ENCODE measurements around the gene FXR1.
A peak's percentile ranks its signal among the peaks of the same experiment; 100 is the strongest.
"Not testable (repeated sequence)": the region's sequence is repeated elsewhere in the genome, so short reads cannot be mapped to it uniquely, and the experiment has no call there.

FXR1 gene

DNA sequence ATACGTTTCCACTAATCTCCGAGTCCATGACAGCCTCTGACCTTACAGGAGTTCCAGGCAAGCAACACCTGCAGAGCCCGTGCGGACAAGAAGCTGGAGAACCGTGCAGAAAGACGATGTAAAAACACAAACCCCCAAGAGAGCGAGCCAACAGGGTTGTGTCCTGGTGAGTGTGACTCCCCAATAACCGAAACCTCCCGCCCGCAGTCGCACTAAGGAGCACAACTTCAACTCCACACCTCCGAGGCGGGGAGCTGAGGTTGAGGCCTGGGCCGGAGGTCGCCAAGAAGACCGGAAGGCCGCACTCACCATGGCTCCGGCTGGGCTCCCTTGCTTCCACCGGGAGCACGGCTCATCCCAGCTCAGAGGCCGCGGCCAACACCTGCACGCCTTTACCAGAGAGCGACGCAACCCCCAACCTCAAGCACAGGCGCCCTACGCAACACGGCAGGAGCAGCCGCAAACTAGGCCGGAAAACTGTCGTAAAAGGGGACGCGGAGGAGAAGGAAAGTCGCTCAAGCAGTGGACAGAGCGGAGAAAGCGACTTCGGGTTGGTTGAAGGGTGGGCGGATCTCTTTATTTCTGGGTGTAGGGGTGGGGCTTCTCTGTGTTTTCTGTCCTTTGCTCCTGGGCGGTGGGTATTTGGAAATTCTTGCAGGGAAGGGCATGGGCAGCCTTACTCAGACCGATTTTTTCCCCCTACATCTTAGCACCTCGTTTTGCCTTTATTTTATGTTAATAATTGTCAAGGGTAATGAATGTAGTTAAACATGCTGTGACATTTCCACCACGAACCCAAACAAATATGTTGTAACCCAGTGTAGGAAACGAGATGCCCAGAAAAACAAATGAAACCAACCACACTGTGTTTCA is 77.1 kb downstream of the FXR1 start, which contains the start of gene DNAJC19:
DNAJC19 (minus strand) TSS at position 446 of the 873 bp plus-strand sequence; CDS start at position 312, 134 bp downstream.
- peak within 1 kb of the TSS; percentile 88 for H3K27ac ChIP-seq
- TF ChIP-seq, protein P1, sequence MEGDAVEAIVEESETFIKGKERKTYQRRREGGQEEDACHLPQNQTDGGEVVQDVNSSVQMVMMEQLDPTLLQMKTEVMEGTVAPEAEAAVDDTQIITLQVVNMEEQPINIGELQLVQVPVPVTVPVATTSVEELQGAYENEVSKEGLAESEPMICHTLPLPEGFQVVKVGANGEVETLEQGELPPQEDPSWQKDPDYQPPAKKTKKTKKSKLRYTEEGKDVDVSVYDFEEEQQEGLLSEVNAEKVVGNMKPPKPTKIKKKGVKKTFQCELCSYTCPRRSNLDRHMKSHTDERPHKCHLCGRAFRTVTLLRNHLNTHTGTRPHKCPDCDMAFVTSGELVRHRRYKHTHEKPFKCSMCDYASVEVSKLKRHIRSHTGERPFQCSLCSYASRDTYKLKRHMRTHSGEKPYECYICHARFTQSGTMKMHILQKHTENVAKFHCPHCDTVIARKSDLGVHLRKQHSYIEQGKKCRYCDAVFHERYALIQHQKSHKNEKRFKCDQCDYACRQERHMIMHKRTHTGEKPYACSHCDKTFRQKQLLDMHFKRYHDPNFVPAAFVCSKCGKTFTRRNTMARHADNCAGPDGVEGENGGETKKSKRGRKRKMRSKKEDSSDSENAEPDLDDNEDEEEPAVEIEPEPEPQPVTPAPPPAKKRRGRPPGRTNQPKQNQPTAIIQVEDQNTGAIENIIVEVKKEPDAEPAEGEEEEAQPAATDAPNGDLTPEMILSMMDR (conservative IDR thresholded peaks at IDR 0.05), result no peak

DNA sequence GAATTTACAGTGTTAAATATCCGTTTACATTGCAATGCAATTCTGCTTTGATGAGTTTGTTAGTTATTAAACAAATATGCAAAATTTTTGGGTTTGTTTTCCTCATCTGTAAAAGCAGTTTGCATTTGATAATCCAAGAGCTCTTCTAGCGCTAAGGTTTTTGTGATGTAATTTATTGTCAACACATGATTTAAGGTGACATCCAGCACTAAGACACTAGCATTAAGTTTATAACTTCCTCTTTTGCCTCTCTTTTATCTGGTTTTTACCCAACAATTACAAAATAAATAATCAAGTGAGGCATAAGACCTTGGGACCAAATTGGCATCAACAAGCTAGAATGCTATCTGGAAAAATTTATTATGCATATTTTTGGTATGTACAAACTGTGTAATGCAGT is 78.0 kb downstream of the FXR1 start:
- TF ChIP-seq, protein P1 (conservative IDR thresholded peaks at IDR 0.05), result no peak
- peak overlapping the region; percentile 88 for H3K27ac ChIP-seq

DNA sequence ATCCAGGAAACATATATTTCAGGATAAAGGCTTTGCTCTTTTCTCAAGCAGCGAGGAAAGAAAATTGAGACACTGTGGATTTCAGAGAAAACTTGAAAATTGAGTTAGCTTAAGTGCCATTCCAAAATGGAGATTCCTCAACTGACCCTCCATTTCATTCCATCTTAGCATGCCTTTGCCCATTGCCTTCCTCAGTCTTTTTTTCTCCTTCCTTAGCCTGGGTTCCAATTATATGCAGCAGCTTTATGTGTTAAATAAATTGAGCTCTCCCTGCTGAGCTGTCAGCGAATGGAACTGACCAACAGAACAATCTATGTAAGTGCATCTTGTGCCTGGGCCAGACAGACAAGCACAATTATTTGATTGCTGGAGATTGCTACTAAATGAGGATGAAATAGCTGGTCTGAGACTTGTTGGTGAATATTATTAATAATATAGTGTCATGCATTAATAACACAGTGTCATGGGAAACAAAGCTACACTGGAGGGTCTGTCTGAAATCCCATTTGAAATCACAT is 84.0 kb downstream of the FXR1 start:
- TF ChIP-seq, protein P1 (conservative IDR thresholded peaks at IDR 0.05), result no peak
- no peak overlapping the region for H3K27ac ChIP-seq

DNA sequence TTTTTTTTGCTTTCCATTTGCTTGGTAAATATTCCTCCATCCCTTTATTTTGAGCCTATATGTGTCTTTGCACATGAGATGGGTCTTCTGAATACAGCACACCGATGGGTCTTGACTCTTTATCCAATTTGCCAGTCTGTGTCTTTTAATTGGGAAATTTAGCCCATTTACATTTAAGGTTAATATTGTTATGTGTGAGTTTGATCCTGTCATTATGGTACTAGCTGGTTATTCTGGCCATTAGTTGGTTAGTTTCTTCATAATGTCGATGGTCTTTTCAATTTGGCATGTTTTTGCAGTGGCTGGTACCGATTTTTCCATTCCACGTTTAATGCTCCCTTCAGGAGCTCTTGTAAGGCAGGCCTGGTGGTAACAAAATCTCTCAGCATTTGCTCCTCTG is 89.9 kb downstream of the FXR1 start:
- H3K27ac ChIP-seq, result not testable (repeated sequence)

DNA sequence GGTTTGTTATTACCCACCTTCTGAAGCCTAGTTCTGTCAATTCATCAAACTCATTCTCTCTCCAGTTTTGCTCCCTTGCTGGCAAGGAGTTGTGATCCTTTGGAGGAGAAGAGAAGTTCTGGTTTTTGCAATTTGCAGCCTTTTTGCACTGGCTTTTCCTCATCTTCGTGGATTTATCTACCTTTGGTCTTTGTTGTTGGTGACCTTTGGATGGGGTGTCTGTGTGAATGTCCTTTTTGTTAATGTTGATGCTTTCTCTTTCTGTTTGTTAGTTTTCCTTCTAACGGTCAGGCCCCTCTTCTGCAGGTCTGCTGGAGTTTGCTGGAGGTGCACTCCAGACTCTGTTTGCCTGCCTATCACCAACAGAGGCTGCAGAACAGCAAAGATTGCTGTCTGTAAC is 91.0 kb downstream of the FXR1 start:
- not testable (repeated sequence) for H3K27ac ChIP-seq

DNA sequence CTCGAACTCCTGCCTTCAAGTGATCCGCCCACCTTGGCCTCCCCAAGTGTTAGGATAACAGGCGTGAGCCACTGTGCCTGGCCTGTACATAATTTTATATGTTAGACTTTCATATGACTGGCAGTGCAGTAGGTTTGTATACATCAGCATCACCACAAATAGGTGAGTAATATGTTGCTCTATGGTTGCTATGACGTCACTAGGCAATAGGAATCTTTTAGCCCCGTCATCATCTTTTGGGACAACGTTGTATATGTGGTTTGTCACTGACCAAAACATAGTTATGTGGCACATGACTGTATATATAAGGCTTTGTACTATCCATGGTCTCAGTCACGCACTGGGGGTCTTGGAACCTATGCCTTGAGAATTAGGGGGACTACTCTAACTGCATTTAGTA is 94.1 kb downstream of the FXR1 start:
- TF ChIP-seq, protein P1 (conservative IDR thresholded peaks at IDR 0.05), result no peak
- no peak overlapping the region for H3K27ac ChIP-seq

DNA sequence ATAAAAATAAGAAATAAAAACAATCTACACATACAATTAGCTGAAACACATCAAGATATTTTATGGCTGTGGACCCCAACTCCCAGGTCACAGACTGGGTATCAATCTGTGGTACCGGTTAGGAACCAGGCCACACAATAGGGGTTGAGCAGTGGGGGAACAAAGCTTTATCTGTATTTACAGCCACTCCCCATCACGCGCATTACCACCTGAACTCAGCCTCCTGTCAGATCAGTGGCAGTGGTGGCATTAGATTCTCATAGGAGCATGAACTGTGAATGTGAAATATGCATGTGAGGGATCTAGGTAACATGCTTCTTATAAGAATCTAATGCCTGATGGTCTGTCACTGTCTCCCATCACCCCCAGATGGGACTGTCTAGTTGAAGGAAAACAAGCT is 94.8 kb downstream of the FXR1 start:
- TF ChIP-seq, protein P1 (conservative IDR thresholded peaks at IDR 0.05), result no peak
- no peak overlapping the region for H3K27ac ChIP-seq

DNA sequence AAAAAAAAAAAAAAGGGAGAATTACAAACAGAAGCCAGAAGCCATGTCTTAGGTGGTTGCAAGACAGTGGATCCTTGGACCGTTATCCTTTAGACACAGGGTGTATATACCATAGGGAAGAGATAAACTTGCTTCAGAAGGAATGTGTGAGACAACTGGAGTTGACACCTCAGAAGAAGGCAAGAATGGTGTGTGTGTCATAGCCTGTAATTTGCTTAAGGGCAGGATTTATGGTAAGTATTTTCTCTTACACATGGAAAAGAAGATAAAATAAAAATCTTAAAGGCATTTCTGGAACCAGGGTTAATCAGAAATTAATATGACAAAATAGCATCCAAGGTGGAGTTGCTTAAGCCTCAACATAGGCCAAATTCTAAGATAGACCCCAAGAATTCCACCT is 96.3 kb downstream of the FXR1 start:
- H3K27ac ChIP-seq, result no peak overlapping the region
- TF ChIP-seq, protein P1 (conservative IDR thresholded peaks at IDR 0.05), result no peak
